ENCODE data around the gene P2RX4. TPM values are rescaled to one million over a fixed set of nuclear protein-coding genes. Genes with fewer than 3 reads are reported as not detected.

The P2RX4 gene
- total and polyA plus RNA-seq, 2 of the 8 experiments (the other 6 are each of a cell fraction or from before 2014, with no cell fraction given): 9.5 to 12.2 TPM

DNA sequence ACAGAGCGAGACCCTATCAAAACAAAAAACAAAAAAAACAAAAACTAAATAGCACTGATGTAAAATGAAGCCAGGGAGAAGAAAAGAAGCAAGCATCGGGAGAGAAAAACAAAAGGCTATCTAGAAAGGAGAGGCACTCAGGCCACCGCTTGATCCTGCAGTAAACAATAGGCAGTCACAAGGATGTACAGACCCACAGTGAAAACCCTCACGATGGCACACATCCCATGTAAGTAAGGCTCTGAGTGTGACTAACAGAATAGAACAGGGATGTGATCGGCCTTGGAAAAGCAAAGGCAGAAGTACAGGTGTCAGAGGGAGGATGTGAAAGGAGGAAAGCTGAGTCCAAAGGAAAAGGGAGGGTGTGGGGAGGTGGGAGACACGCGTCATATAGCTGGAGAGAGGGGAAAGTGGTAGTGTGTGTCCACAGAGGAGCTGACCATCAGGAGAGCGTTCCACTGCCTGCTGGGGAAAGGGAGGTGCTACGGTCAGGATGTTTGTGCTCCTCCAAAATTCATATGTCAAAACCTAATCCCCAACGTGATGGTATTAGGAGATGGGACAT, 55.1 kb downstream of the P2RX4 start:
- no peaks in the 10 kb centered on the region for H3K4me1 ChIP-seq (replicated peaks in 1 of 4; ENCODE audit: control insufficient read depth in 3 of 4, insufficient read depth in 4 of 4, low read length in 3 of 4)
- H3K9me3 ChIP-seq (ENCODE audit: insufficient read depth in 2 of 2, low read depth in 1 of 2, low read length in 1 of 2): no peaks in the 10 kb centered on the region
- H4K8ac ChIP-seq (ENCODE audit: extremely low read depth, insufficient read depth, low read length): no peak overlapping the region
- no peaks in the 10 kb centered on the region for H3K79me1 ChIP-seq (ENCODE audit: low read depth, low read length)
- H2AK5ac ChIP-seq (ENCODE audit: low read depth, low read length): no peak overlapping the region
- H3K4ac ChIP-seq (replicated peaks; ENCODE audit: insufficient read length, low read depth, low read length): no peak overlapping the region
- no peak overlapping the region for H4K5ac ChIP-seq (ENCODE audit: insufficient read length, low read depth, low read length)
- ChIA-PET POLR2A (ENCODE audit: partially characterized antibody) (no interaction called here), CTCF (ENCODE audit: partially characterized antibody) (no interaction called here)
- H3K27me3 ChIP-seq (replicated peaks in 1 of 4; ENCODE audit: control insufficient read depth in 3 of 4, extremely low read depth in 1 of 4, insufficient read depth in 3 of 4, low read length in 3 of 4): no peaks in the 10 kb centered on the region
- no peak overlapping the region for H3K9ac ChIP-seq (replicated peaks in 1 of 4; ENCODE audit: extremely low read depth in 1 of 4, low read depth in 3 of 4, low read length in 3 of 4)
- no peak overlapping the region for H2AFZ ChIP-seq (ENCODE audit: low read length)
- H4K91ac ChIP-seq (replicated peaks; ENCODE audit: insufficient read length, low read length): no peak overlapping the region
- H4K20me1 ChIP-seq (replicated peaks in 1 of 2; ENCODE audit: control insufficient read depth in 1 of 2, insufficient read depth in 2 of 2, low read length in 2 of 2): no peaks in the 10 kb centered on the region
- no peak for FAIRE-seq
- no peak overlapping the region for H3K4me3 ChIP-seq (ENCODE audit: extremely low read depth in 1 of 4, insufficient read depth in 2 of 4, low read depth in 3 of 4, low read length in 4 of 4)
- H3K23ac ChIP-seq (ENCODE audit: insufficient read length): no peak overlapping the region
- no peak overlapping the region for H3K27ac ChIP-seq (ENCODE audit: low read depth, low read length)
- H3K4me2 ChIP-seq (ENCODE audit: insufficient read depth in 1 of 2, low read depth in 2 of 2, low read length in 2 of 2): no peak overlapping the region
- 89% methylated on average over 10 of the region's 10 CpGs; no CpG with 5 or more reads in 1 of the 2 experiments for WGBS, 2 experiments (ENCODE audit: extremely low coverage in 1 of 2, insufficient coverage in 1 of 2, insufficient read length in 1 of 2, insufficient replicate concordance in 2 of 2, low coverage in 1 of 2, low lambda C conversion rate in 2 of 2, missing lambda C conversion rate in 1 of 2)
- no peak overlapping the region for H2BK12ac ChIP-seq (ENCODE audit: low read depth, low read length)
- H3K18ac ChIP-seq (ENCODE audit: extremely low read depth, low read length): no peak overlapping the region
- no peaks in the 10 kb centered on the region for H3K79me2 ChIP-seq (ENCODE audit: control insufficient read depth in 1 of 2, insufficient read depth in 2 of 2, low read length in 2 of 2)
- no peak overlapping the region for H3K56ac ChIP-seq (replicated peaks; ENCODE audit: insufficient read length, low read depth, low read length)
- no peak overlapping the region for H3K14ac ChIP-seq (ENCODE audit: insufficient read length)
- no peak overlapping the region for H2BK120ac ChIP-seq (replicated peaks; ENCODE audit: low read depth, low read length)
- no peak overlapping the region for H2BK20ac ChIP-seq (ENCODE audit: low read length)
- peaks cover 4 to 25% (median 9%) of the 10 kb centered on the region in 4 experiments; a peak in 6 of 8 replicates for H3K36me3 ChIP-seq (ENCODE audit: control insufficient read depth in 2 of 4, insufficient read depth in 4 of 4, low read length in 3 of 4)
- no peak for DNase-seq (ENCODE audit: low read depth in 1 of 2, low spot score in 2 of 2)
- no peak overlapping the region for H2BK5ac ChIP-seq (ENCODE audit: low read depth, low read length)
- no peaks in the 10 kb centered on the region for H3K23me2 ChIP-seq (ENCODE audit: low read depth, low read length)
- no peak overlapping the region for H2BK15ac ChIP-seq (ENCODE audit: low read length)
- TF ChIP-seq, protein P1, sequence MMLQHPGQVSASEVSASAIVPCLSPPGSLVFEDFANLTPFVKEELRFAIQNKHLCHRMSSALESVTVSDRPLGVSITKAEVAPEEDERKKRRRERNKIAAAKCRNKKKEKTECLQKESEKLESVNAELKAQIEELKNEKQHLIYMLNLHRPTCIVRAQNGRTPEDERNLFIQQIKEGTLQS (IDR thresholded peaks at IDR 0.05; ENCODE audit: insufficient read depth, low read depth, low read length): no peak
- TF ChIP-seq SP2 (IDR thresholded peaks at IDR 0.05; ENCODE audit: low read length) (no peak), HDAC6 (IDR thresholded peaks at IDR 0.05; ENCODE audit: low read depth, low read length) (no peak), RNF2 (IDR thresholded peaks at IDR 0.05; ENCODE audit: borderline replicate concordance, low read depth, low read length, missing control alignments, poor library complexity, severe bottlenecking) (no peak)
